D721Med (cell line): Measurements from ENCODE around the gene ENHO.

ENCODE experiments used
- DNase-seq: peaks from one replicate; pipeline ENCODE4 v3.0.0; 2011; ENCODE audit warnings: low spot score; ENCODE audit not compliant: insufficient read length
- FAIRE-seq: peaks from 2 replicates; lab custom pipeline; 2011; peaks lifted over from hg19 to GRCh38; lab: Jason Lieb, UNC
- TF ChIP-seq, protein P1 (sequence below): IDR thresholded peaks from 2 replicates; pipeline ENCODE4 v1.5.1; 2012; ENCODE audit warnings: mild to moderate bottlenecking, control low read depth; ENCODE audit not compliant: insufficient read depth; ENCODE audit errors: missing control alignments

ENHO gene

DNA sequence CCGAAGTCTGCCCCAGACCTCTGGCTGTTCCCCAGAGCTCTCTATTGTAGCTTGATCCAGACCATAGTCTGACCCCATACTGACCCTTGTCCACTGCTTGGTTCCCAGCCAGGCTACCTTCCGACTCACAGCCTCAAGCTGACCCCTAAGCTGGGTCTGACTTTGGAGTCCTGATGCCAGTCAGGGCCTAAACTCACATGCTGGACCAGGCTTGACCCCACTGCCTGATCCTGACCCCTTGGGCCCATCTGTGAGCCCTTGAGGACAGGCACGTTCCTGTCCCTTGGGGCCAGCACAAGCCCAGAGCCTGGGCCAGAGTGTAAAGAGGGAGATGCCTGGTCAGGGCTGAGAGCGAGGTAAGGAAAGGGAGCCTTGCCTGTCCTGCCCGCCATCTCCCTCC lies 32.7 kb upstream of the ENHO start:
- FAIRE-seq (no peak), DNase-seq (no peak)
- TF ChIP-seq, protein P1, sequence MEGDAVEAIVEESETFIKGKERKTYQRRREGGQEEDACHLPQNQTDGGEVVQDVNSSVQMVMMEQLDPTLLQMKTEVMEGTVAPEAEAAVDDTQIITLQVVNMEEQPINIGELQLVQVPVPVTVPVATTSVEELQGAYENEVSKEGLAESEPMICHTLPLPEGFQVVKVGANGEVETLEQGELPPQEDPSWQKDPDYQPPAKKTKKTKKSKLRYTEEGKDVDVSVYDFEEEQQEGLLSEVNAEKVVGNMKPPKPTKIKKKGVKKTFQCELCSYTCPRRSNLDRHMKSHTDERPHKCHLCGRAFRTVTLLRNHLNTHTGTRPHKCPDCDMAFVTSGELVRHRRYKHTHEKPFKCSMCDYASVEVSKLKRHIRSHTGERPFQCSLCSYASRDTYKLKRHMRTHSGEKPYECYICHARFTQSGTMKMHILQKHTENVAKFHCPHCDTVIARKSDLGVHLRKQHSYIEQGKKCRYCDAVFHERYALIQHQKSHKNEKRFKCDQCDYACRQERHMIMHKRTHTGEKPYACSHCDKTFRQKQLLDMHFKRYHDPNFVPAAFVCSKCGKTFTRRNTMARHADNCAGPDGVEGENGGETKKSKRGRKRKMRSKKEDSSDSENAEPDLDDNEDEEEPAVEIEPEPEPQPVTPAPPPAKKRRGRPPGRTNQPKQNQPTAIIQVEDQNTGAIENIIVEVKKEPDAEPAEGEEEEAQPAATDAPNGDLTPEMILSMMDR = no peak

DNA sequence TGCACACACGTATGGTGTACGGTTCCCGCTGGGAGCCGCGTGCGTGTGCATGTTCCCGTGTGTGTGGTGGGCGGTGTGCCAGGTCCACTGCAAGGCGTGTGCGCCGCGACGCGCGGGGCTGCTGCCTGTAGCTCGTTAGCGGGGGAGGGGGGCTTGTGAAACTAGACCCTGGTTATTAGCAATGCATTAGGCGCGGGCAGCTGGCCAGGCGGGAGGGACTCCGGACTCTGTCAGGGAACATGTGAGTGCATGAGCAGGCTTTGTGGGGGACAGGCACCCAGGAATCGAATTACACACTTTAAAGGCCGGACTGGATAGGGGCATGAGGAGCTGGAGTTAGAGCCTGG lies 32.2 kb upstream of the ENHO start:
- DNase-seq (no peak), FAIRE-seq (no peak)
- TF ChIP-seq, protein P1 = no peak

DNA sequence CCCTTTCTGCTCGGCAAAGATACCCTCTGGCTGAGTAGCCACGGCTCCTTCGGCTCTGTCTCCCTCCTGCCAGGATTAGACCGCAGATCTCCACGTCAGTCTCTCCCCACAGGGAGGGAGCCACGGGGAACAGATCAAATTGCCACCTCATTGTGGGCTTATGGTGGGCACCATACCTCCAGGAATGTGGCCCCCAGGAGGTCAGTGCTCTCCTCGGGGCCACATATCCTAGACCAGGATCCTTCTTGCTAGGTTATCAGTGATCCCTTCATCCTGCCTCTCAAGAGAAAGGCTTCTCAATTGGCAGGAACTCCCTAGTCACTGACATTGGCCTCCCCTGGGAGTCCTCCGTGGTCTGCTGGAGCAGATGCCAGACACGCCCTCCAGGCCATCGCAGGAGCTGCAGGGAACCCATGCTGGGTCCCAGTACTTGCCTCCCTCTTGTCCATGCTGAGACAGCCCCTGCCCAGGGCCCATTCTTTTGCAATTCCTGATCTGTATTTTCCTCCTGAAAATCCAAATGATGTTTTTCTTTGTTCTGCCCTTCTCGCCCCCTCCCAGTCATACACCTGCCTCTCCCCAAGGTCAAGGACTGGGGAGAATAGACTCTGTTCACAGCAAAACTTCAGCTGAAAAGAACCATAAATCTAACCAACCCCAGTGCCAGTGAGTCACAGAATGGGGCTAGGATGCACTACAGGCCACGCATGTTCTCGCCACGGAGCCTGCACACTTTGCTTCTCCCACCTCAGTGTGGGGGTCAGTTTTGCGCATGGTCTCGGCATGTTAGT lies 31.6 kb upstream of the ENHO start:
- FAIRE-seq (no peak), DNase-seq (peak; percentile 65)
- TF ChIP-seq, protein P1 = no peak

DNA sequence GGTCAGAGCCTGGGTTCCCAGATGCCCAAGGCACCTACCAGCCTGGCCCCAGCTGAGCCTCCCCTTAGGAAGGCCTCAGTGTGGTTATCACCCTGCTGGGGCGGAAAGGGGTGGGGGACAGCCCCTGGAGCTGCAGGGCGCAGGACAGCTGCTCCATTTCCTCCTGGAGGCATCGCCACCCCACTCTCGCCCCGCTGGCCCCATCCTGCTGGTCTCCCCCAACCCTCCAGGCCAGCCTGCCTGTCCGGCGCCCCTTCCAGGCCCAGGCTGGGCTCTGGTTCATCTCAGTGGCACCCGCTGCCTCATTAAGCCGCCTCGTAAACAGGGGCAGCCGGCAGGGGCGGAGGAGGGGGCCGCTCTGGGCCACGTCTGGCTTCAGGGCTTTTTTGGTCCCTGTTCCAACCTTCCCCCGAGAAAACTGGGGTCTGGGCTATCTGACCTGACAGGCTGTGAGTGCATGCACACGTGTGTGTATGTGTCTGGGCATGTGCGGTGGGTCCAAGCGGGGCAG lies 30.8 kb upstream of the ENHO start:
- TF ChIP-seq, protein P1 = no peak
- FAIRE-seq = no peak
- no peak for DNase-seq

DNA sequence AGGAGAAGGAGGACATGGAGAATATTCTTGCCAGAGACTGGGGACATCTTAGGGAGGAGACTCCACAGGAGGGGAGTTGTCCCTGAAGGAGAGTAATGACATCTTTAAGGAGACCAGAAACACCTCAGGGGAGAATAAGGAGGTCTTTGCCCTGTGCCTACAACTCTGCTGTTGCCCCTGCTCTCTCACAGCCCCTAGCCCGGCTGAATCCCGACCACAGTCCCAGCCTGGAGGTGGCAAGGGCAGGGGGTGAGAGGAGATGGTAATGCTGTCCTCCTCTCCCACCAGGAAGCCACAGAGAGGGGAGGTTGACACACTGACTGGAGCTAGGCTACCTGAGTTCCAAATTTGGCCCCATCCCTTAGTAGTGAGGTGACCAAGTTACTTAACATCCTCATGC lies 30.2 kb upstream of the ENHO start:
- DNase-seq = no peak
- TF ChIP-seq, protein P1 = no peak
- no peak for FAIRE-seq

DNA sequence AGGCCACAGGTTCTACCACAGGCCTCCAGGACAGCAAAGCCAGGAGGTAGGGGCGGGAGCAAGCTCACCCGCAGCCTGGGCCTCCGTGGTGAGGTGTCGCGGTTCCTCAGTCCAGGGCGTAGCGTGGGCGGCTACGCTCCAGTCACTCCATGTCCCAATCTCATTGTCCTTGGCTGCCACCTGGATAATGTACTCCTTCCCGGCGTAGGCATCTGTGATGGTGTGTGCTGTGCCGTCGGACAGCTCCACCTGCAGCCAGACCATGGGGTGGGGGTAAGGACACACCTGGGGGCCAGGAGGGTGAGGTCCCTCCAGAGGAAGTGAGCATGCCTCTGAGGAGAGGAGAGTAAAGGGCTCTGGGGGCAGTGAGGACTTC lies 29.8 kb upstream of the ENHO start:
- FAIRE-seq (no peak), DNase-seq (no peak)
- TF ChIP-seq, protein P1 = no peak
